HG03469 (cell line): ENCODE measurements around the gene SFMBT2.
"Not testable (repeated sequence)": the region's sequence is repeated elsewhere in the genome, so short reads cannot be mapped to it uniquely, and the experiment has no call there.

ENCODE experiments used
- ATAC-seq: cut with Tn5 transposase; IDR thresholded peaks from one replicate; pipeline ENCODE4 v1.9.1; 2021; ENCODE audit warnings: mild to moderate bottlenecking, moderate library complexity, moderate number of reproducible peaks; ENCODE audit not compliant: unreplicated experiment

The SFMBT2 gene

DNA sequence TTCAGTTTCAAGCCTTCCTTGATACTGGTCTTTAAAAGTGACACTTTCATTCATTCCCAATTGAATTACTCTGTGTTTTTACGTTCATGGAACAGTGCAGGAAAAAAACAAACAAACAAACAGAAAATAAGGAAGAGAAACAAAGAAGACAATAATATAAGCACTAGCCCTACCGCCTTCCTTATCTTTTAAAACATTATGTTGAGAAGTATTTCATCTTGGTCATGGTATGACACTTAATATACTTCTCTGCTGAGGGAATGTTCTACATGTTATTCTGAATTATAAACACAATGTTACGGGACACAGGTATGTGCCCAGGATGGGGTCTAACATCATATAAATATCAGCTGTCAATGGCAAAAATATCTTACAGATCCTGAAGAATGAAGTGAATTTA lies 176.7 kb downstream of the SFMBT2 start:
- ATAC-seq = no peak

DNA sequence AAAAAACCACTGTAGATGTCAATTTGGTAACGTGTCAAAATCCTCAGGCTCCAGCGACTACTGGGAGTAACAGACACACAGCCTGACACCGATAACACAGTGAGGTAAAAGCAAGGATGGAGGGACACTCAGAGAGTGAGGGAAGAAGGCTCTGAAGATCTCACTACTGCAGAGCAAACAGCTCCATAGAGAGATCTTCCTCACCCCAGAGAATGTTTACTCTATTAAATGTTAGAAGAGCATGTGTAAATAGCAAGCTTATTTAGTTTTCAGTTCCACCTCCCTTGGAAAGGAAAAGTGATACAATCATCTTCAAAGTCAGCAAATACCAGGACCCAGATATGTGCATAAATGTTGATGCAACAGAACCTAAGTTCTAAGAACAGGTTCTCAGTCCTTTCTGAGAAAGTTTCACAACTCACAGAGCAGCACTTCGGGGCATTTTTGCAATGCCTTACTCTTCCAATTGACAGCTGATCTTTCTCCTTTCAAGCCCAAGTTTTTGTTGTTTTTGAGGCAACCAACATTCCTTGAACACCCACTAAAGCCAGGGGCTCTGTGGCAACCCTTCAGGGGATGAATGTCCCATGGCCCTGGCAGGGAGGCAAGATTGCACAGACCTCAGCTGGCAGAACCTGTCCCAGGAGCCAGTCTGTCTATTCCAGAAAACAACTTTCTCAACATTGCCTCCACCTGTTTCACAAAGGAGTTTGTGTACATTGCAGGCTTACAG lies 177.4 kb downstream of the SFMBT2 start:
- no peak for ATAC-seq

DNA sequence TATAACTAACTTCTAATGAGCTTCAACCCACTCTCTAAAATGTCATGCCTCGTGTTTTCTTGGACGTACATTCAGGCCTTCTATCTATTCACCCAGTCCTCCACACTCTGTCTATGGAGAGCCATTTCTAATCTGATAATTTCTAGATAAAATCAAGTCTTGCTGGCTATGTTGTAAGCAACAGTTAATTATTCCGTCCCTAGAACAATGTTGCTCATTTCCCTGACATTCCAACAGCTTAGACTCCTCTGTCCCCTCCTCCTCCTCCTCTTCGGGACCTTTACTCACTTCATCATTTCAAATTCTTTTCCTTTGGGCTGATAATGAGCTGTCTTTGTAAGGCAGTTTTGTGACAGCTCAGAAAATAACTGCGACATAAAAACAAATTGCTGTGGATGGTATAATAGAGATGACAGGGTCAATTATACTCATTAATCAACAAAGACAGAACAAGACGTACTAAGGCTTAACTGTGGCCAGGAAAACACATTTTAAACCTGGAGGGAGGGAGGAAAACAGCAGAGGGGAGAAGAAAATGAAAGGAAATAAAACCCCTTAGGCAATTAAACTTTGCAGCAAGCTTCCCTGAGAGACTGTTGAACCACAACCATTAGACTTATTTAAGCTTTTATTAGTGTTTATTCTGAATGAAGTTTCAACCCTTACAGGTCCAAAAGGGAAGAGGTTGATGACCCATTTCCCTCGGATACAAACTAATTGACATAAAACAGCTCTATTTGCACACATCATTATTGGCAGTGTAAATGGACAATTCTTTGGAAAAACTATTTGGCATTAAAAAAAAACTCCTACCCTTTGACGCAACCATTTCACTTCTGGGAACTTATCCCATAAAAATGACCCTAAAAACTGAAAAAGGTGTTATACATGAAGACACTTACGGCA lies 179.1 kb downstream of the SFMBT2 start:
- no peak for ATAC-seq

DNA sequence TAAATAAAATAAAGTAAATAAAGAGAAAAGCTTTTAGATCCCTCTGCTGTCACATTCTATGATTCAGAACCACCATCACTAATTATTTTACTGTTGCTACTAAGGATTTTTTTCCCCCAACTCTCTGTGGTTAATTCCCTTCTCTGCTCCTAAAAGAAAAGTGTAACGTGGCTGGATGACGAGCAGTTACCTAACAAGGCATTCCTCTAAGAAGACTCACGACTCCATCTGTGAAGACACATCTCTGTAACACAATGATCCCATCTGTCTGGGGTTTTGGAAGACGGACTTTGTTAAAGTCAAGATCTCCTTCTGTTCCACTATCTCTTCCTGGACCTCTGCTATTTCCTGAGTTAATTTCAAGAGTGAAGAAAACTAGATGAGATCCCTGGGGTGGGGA lies 179.9 kb downstream of the SFMBT2 start:
- ATAC-seq = no peak

DNA sequence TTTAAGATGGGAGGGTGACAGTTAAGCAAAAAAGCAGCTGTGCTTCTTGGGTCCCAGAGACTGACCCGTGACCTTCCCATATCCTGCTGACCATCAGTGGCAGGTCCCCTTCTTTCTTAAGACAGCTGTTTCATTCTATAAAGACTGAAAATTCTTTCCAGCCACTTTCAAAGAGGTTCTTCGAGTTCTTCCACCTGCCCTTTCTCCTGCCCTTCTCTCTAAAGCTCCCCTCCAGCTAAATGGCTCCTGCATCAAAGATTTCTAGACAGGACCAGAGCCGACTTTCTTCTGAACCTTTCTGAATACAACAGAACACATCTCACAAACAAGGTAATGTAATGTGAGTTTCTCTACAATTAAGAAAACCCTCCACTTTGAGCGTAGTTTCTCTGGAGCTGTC lies 180.8 kb downstream of the SFMBT2 start:
- no peak for ATAC-seq

DNA sequence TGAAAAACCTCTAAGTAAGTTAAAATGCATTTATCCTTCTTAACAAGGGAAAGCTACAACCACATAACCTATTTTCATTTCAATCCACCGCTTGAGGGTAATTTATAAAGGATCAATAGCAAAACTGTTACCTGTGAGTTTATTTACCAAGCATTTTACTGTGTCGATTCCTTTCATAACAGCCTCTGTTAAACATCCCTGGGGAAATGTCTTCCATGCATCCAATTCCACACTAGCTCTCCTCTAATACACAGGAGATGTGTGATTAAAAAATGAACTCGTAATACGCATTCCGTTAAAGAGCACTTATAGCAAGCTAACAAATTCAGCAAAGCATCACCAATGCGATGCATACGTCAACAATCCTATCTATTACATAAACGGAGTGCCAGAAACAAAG lies 185.7 kb downstream of the SFMBT2 start:
- ATAC-seq = no peak

DNA sequence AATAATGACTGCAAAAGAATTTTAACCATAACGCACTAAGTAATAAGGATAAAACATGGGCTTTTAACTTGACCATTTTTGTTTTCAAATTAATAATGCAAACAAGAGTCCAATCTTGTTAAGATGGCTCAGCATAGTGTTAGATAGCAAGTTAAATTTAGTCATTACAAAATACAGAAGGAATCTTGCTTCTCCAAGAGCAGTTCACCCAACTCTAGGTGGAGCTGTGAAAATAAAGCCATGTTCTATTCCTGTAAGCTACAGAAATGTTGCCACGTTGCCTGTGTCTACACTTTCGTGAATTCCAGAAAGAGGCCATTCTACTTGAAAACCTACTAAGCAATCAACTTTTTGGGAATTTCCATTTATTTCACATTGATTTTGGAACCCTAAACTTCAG lies 191.9 kb downstream of the SFMBT2 start:
- no peak for ATAC-seq

DNA sequence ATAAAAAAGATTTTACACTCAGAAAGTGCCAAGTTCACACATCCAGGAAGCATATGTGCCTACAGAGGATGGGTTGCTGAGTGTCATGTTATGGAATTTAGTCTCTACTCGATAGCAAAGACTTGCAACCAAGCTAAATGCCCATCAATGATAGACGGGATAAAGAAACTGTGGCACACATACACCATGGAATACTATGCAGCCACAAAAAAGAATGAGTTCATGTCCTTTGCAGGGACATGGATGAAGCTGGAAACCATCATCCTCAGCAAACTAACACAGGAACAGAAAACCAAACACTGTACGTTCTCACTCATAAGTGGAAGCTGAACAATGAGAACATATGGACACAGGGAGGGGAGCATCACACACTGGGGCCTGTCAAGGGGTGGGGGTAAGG lies 198.1 kb downstream of the SFMBT2 start:
- not testable (repeated sequence) for ATAC-seq

DNA sequence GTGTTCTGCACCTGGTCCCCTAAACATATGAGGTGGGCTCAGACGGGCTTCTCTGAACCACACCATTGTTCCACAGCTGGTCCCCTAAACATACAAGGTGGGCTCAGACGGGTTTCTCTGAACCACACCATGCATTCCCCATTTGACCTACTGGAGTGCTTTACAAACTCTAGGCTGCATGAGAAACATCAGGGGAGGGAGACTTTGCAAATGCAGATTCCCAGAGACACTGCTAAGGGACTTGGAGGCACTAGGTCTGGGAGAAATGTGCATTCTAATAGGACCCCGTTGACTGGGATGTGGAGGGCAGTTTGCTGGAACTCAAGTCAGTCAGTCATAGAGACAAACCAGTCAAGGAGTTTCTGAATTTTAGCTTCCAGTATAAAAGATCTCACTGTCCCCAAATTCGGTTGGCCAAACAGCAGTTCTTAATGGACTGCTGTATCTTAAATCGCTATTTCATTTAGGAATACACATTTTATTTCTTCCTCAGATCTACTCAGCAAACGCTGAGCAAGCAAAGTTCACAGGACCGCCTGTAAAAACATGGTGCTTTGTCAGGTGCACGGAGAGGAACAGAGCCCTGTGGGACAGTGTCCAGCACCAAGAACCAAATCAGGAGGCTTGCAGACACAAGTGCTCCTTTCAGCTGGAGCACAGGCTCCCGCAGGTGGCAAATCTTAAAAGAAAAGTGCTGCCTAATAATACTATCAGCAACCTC lies 198.8 kb downstream of the SFMBT2 start:
- no peak for ATAC-seq

DNA sequence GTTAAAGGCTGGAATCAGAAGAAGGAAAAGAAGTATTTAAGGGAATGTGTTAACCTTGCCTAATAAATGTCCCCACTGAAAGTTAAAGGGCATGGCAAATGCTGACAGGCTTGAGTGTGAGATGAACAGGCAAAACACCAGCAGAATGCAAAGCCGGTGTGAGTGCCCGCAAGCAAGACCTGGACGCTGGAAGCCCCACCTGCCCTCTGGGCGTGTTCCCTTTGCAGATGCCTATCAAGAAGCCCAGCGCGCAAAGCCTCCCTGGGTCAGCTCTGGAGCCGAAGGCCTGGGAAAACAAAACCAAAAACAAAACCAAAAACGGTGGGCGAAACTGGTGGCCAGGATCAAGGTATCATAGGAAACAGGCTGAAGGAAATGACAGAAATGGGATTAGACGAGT lies 200.3 kb downstream of the SFMBT2 start:
- ATAC-seq = no peak

DNA sequence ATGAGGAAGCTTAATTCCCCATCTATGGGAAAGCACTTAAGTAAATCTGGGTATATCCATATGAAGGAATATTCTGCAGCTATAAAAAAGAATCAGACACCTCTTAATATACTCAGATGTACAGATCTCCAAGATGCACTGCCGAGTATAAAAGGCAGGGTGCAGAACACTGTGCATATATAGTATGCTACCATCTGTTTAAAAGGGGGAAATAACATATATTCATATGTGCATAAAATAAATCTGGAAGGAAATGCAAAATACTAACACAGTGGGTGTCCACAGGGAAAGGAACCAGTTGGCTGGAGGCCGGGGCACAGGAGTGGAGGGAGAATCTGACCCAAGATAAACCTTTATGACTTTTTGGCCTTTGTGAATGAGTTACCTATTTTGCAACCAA lies 201.4 kb downstream of the SFMBT2 start:
- no peak for ATAC-seq

DNA sequence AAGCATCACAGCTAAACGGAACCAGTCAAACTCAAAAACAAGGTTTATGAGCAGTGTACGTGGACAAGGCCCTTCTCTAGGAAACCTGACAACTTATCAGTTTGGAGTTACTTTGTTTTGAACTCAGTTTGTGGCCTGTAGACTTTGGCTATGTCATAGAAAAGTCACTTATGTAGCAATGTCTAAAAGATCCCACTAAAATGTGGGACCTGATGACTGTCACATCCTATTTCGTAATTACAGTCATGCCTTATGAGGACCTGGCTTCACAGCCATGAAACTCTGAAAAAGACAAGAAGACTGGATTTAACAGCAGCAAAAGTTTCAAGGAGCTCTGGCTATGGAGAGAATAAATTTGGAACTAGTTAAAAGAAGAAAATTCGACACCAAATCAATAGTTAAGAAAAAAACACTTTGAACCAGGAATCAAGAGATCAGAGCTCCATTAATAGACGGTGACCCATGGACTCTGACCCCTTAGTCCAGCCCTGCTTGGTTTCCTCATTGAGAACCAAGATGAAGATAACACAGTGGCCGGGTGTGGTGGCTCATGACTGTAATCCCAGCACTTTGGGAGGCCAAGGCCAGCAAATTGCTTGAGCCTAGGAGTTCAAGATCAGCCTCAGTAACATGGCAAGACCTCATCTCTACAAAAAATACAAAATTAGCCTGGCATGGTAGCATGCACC lies 204.3 kb downstream of the SFMBT2 start:
- ATAC-seq = no peak

DNA sequence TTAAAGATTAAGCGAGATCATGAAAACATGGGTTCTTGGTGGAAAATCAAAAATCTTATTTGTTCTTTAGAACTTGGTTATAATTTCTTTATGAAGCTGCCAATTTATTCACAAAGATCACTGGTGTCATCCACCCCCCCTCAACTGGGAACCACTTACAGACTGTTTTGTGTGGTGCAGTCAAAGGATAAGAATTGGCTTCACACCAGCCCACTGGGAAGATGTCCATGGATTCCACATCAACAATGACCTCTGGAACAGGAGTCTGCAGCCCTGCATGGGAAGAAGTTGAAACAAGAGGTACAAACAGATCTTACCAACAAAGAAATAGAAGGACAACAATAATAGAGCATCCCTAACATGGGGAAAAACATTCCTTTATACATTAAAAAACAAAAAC lies 205.2 kb downstream of the SFMBT2 start:
- ATAC-seq = no peak

DNA sequence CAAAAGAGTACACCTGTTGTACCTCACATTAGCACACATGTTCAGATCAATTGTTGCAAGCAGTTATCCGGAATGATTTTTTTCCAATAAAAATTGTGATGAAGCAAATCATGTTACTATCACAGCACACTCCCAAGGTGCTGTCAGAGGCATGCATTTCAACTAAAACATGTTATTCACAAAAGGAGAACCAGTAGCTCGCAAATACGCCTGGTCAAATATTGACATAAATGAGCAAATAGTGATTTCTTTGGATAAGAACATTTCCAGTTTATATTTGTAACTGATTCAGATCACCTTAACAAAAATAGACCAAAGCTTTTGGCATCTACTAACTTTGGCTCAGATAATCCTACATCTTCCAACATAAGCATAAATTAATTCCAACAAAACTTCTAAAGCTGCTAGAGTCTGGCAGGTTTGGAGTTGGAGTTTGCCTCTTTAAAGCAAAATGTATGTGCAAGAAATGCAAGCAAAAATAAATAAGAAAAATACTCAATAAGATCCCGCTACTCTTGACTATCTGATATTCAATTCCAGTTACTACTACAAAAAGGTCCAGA lies 208.0 kb downstream of the SFMBT2 start:
- no peak for ATAC-seq

DNA sequence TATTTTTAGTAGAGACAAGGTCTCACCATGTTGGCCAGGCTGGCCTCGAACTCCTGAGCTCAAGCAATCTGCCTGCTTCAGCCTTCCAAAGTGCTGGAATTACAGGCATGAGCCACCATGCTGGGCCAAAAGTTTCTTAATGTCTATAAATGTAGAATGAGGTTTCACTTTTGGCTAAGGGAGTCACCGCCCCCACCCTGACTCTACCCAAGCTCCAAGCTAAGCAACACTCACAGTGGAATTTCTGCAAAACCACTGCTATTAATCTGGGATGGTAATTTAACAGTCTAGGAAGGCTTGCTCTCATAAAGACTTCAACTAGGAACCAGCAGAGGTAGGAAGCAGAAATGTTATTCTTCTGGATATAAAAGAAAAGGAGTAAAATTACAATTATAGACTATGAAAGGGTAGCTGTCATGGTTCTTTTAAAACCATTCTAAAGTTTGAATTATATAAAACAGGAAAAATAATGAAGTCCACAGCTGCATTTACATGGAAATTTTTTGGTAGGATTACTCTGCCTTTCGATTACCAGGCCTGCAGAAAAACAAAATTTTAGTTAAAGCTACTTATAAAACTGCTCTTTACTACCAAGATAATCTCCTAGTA lies 211.6 kb downstream of the SFMBT2 start:
- no peak for ATAC-seq

DNA sequence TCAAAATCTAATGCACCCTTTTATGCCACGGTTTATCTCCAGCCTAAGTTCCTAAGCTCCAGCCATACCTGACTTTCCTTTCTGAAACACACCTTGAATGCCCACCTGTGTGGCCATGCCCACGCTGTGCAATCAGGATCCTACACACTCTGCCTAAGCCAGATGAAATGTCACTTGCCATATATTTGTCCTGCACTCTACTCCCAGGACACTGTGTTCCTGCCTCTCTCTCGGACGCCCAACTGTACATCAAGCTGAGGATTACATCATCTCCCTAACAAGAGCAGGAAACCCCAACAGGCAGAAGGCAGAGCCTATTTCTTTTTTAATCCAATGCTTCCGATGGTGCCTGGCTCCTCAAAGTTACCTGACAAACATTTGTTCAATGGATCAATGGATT lies 214.6 kb downstream of the SFMBT2 start:
- ATAC-seq = no peak

DNA sequence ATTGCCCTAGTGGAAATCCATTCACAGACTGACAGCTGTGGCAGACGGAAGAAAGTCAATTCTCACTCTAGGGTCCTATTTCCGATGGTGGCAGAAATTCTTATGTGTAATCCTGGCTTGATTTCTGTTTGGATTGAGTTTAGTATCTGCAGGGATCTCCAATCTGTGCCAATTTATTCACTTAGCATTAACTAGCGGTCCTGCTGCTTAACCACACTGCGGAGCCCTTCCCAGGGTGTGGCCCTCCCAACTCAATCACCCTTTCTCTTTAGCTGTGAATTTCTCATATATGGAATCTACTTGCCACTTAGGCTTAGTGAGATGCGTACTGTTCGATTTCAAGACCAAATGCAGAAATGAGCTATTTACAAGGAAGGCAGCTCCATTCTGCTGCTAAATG lies 215.7 kb downstream of the SFMBT2 start:
- no peak for ATAC-seq

DNA sequence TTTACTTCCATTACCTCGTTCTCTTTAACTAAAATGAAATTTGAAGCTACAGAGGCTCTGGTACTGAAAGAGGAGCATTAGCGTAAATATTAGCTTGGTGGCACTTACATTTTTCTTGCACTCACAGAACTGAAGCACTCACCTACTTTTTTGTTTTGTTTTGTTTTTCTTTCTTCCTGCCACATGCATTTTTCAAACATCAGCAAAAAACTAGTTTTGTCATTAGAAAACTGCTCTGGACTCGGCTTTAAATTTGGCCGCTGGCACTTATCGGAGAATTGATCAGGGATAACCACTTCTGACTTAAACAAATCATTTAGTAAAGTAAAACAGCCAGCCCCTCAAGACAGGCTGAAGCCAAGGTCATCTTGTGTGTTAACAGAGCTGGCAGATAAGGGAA lies 216.3 kb downstream of the SFMBT2 start:
- no peak for ATAC-seq

DNA sequence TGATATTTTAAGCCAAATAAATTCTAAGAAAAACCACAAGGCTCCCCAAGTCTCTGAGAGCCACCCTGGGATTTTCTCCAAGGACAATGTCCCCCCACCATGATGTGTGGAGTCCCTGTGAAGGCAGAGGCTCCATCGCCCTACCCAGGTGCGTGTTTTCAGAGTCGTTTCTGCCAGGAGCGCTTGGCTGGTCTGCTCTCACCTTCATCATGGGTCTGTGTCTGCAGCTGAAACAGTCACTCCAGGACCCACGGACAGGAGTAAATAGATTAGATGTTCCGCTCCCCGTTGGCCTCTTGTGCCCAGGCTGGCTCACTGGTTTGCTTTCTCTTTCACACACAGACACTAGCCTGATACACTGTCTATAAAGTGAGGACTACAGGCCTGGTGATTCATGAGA lies 217.5 kb downstream of the SFMBT2 start:
- no peak for ATAC-seq

DNA sequence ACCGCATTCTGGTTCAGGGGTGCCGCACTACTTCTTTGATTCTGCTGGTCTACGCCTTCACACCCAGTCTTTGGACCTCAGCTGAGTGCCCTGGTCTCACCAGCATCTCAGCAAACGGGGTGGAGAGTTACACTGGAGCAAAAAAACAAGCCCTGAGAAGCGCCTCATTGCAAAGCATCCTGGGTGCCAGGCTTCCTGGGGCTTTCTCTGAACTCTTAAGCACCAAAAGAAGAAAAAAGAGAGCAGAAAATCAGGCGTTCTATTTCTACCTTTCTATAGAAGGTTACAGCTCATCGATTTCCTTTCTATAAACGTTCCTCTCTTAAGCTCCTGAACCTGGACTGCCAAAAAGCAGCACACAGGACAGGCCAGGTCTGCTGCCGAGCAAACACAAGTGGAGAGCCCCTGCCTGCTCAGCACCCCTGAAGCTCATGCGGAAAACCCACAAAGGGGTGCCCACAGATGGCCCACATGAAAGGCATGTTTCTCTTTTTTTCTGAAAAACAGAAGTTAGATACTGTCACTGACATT lies 217.9 kb downstream of the SFMBT2 start:
- ATAC-seq = no peak
